K562 (cell line): Measurements from ENCODE around the gene SETD3. TPM values are rescaled to one million over a fixed set of nuclear protein-coding genes. Genes with fewer than 3 reads are reported as not detected.

ENCODE experiments used
- ATAC-seq: fragments of 200-7000 bp; cut with Tn5 transposase; 3 replicates; pipeline ENCODE4 v1.9.1; 2020; ENCODE audit warnings: moderate library complexity
- BruUV-seq: library from RNA; stranded (reverse); fragments of 400-500 nt; replicated peaks from 2 replicates; lab custom pipeline; 2021; lab: Mats Ljungman, UMichigan
- CTCF ChIA-PET: fragments of 300-600 bp; formaldehyde crosslinking; extraction: SDS; loops from one replicate; lab custom pipeline; 2021; ENCODE audit warnings: low intra/inter-chr PET ratio; lab: Yijun Ruan, JAX
- POLR2A ChIA-PET: fragments of 300-600, 350-650 bp; sonication (Branson Sonifier 250); formaldehyde crosslinking; extraction: SDS; loops from one replicate; lab custom pipeline; 2021; ENCODE audit warnings: antibody characterized with exemption, inconsistent platforms; lab: Yijun Ruan, JAX
- DNase-seq, 4 experiments: peaks; one replicate each; pipeline versions ENCODE4 v3.0.0 to v3.0.0-alpha.2; 2011 to 2018; ENCODE audit warnings: low spot score in 3 of 4, mixed read lengths in 3 of 4; ENCODE audit errors: extremely low read depth in 1 of 4
- FAIRE-seq: peaks from 2 replicates; lab custom pipeline; 2011; peaks lifted over from hg19 to GRCh38; lab: Jason Lieb, UNC
- H2AFZ ChIP-seq: 2 replicates; pipeline ENCODE4 v1.6.0; 2011; ENCODE audit warnings: low read depth, low read length, control low read depth, inconsistent platforms
- H3K27ac ChIP-seq: fragments of 200-600 bp; 3 replicates; pipeline ENCODE4 v1.8.0; 2011; ENCODE audit warnings: low read depth, mild to moderate bottlenecking, control low read depth, inconsistent platforms, low read length, moderate library complexity, mixed read lengths; ENCODE audit errors: extremely low read depth
- H3K27me3 ChIP-seq, 2 experiments: fragments of 300-600 bp in 1 of 2; 2 replicates in 1 of 2; 3 replicates in 1 of 2; pipeline versions ENCODE4 v1.6.0 to v1.8.0; 2011; ENCODE audit warnings: inconsistent platforms in 2 of 2, low read length in 2 of 2, mild to moderate bottlenecking in 1 of 2, mixed read lengths in 1 of 2, moderate library complexity in 1 of 2; ENCODE audit not compliant: control insufficient read depth in 2 of 2, insufficient read depth in 2 of 2
- H3K36me3 ChIP-seq: fragments of 300-600 bp; 3 replicates; pipeline ENCODE4 v1.8.0; 2011; ENCODE audit warnings: mild to moderate bottlenecking, low read length, inconsistent platforms; ENCODE audit not compliant: control insufficient read depth, insufficient read depth
- H3K4me1 ChIP-seq, 2 experiments: fragments of 200-600 bp in 1 of 2; replicated peaks in 1 of 2; 2 replicates in 1 of 2; 3 replicates in 1 of 2; pipeline versions ENCODE4 v1.5.1 to v1.8.0; 2011; ENCODE audit warnings: inconsistent platforms in 2 of 2, low read length in 2 of 2, mild to moderate bottlenecking in 1 of 2, mixed read lengths in 1 of 2, moderate library complexity in 1 of 2; ENCODE audit not compliant: control insufficient read depth in 2 of 2, insufficient read depth in 2 of 2
- H3K4me2 ChIP-seq: 2 replicates; pipeline ENCODE4 v1.6.1; 2011; ENCODE audit warnings: low read length, control low read depth, inconsistent platforms, mixed read lengths; ENCODE audit not compliant: insufficient read depth
- H3K4me3 ChIP-seq: fragments of 200-600 bp; sonication (generic), shearing (Covaris generic); 2 replicates; pipeline ENCODE4 v1.5.1; 2016; ENCODE audit warnings: control low read depth, inconsistent platforms
- H3K79me2 ChIP-seq: fragments of 200-600 bp; 3 replicates; pipeline ENCODE4 v1.8.0; 2011; ENCODE audit warnings: low read length, inconsistent platforms; ENCODE audit not compliant: control insufficient read depth, insufficient read depth
- H3K9ac ChIP-seq, 2 experiments: 2 replicates each; pipeline versions ENCODE4 v1.6.0 to v1.6.1; 2011; ENCODE audit warnings: low read depth in 2 of 2, low read length in 2 of 2, control low read depth in 1 of 2, inconsistent platforms in 1 of 2, mild to moderate bottlenecking in 1 of 2, mixed read lengths in 1 of 2; ENCODE audit not compliant: insufficient read depth in 1 of 2
- H3K9me1 ChIP-seq: one replicate; pipeline ENCODE4 v1.6.0; 2011; ENCODE audit warnings: inconsistent platforms, mild to moderate bottlenecking, low read length, moderate library complexity; ENCODE audit not compliant: control insufficient read depth, insufficient read depth
- H3K9me3 ChIP-seq: replicated peaks from 2 replicates; pipeline ENCODE4 v1.5.1; 2011; ENCODE audit warnings: low read depth, low read length, inconsistent platforms; ENCODE audit not compliant: control insufficient read depth, insufficient read depth
- H4K20me1 ChIP-seq: replicated peaks from 2 replicates; pipeline ENCODE4 v1.6.1; 2011; ENCODE audit warnings: low read length, inconsistent platforms, mixed read lengths; ENCODE audit not compliant: control insufficient read depth, insufficient read depth
- CEBPZ ChIP-seq: fragments of 150-350 bp; IDR thresholded peaks from 2 replicates; pipeline ENCODE4 v1.6.1; 2014; ENCODE audit warnings: low read depth, mild to moderate bottlenecking, low read length, borderline replicate concordance
- DACH1 ChIP-seq: fragments of 450-650 bp; IDR thresholded peaks from 2 replicates; pipeline ENCODE4 v1.6.1; 2018; ENCODE audit not compliant: partially characterized antibody
- JUNB ChIP-seq: fragments of 450-650 bp; formaldehyde crosslinking; conservative IDR thresholded peaks from 2 replicates; pipeline ENCODE4 v1.4.0; 2020; ENCODE audit warnings: mild to moderate bottlenecking
- KDM2B ChIP-seq: fragments of 250-450 bp; sonication (Bioruptor Pico); IDR thresholded peaks from 2 replicates; pipeline ENCODE4 v1.8.0; 2021; ENCODE audit warnings: mild to moderate bottlenecking, moderate library complexity
- MBD1 ChIP-seq: fragments of 250-450 bp; sonication (Bioruptor Pico); IDR thresholded peaks from 2 replicates; pipeline ENCODE4 v1.8.0; 2022; ENCODE audit warnings: inconsistent platforms
- RHOXF2B ChIP-seq: fragments of 250-450 bp; sonication (Bioruptor Pico); conservative IDR thresholded peaks from 2 replicates; pipeline ENCODE4 v1.5.1; 2021
- TCF7 ChIP-seq: sonication (generic); IDR thresholded peaks from 2 replicates; pipeline ENCODE4 v1.6.1; 2016; ENCODE audit warnings: antibody characterized with exemption, borderline replicate concordance
- WHSC1 ChIP-seq: IDR thresholded peaks from one replicate; pipeline ENCODE4 v1.6.1; 2012; ENCODE audit warnings: low read length, control low read depth, inconsistent platforms
- XRCC5 ChIP-seq: fragments of 200-400 bp; formaldehyde crosslinking; IDR thresholded peaks from 2 replicates; pipeline ENCODE4 v1.6.1; 2017; ENCODE audit warnings: low read depth, mild to moderate bottlenecking, low read length
- WGBS: fragments of 100-300 bp; shearing (Covaris generic); methylation state at CpG from one replicate; pipeline ENCODE4 v1.1.6; 2016; ENCODE audit warnings: low coverage, mixed read lengths; ENCODE audit not compliant: insufficient coverage; ENCODE audit errors: missing lambda C conversion rate; 5-methylcytosine and 5-hydroxymethylcytosine counted together
- in situ Hi-C: fragments of 300-500 bp; cut with MboI; formaldehyde crosslinking; loops from 4 replicates; pipeline ENCODE4 v1.15.0; 2018; ENCODE audit warnings: inconsistent platforms, mixed read lengths
- intact Hi-C: fragments of 100-400 bp; cut with micrococcal nuclease; formaldehyde crosslinking; loops from 2 replicates; pipeline ENCODE4 v1.14.2; 2022
- polyA plus RNA-seq, 8 experiments: library from polyadenylated mRNA; depleted of rRNA in 4 of 8; stranded (reverse) in 5 of 8; unstranded in 3 of 8; fragments of >200 nt; fragmentation: Nextera tagmentation in 2 of 8; fragmentation: Illumina TruSeq in 1 of 8; extraction: Ambion mirVana in 2 of 8; extraction: Trizol in 1 of 8; gene quantifications; 2 replicates each; pipeline versions ENCODE4 v1.2.1 to v1.2.3, GENCODE V29; 2011 to 2014; ENCODE audit warnings: inconsistent platforms in 1 of 8, missing spikeins in 1 of 8
- total RNA-seq, 7 experiments: library from RNA; depleted of rRNA in 6 of 7; stranded (reverse); fragments of >200 nt in 6 of 7; fragmentation: Illumina TruSeq in 2 of 7; extraction: Trizol in 2 of 7; gene quantifications; 2 replicates each; pipeline versions ENCODE4 v1.2.1 to v1.2.3, GENCODE V29; 2011 to 2021; ENCODE audit warnings: low replicate concordance in 1 of 7

Gene SETD3
- total and polyA plus RNA-seq, 9 of the 15 experiments (the other 6 are each of a cell fraction or from before 2014, with no cell fraction given): 8.5 to 35.9 (median 26.5) TPM

GRCh38 chr14:99426265-99426664, 54.4 kb downstream of the SETD3 start:
- Histone ChIP-seq H3K9me1 (no peaks in the 10 kb centered on the region), H3K27me3 (no peaks in the 10 kb centered on the region), H3K36me3 (no peaks in the 10 kb centered on the region; the same call in 2 of the 3 replicates), H2AFZ (no peak overlapping the region), H4K20me1 (no peaks in the 10 kb centered on the region; the same call in 1 of the 2 replicates), H3K4me3 (no peak overlapping the region), H3K9ac (no peak overlapping the region), H3K4me2 (no peak overlapping the region), H3K9me3 (no peaks in the 10 kb centered on the region), H3K27ac (no peak overlapping the region), H3K79me2 (no peaks in the 10 kb centered on the region; the same call in 2 of the 3 replicates), H3K4me1 (no peaks in the 10 kb centered on the region; a peak in 2 of 5 replicates)
- 60% methylated on average over 1 of the region's 3 CpGs for WGBS
- BruUV-seq: no TSS peak
- ATAC-seq: no peak
- FAIRE-seq: no peak
- intact Hi-C loops: no loop called here
- no peak for DNase-seq
- TF ChIP-seq DACH1: no peak
- TF ChIP-seq KDM2B (CRISPR knock-in tag): no peak
- TF ChIP-seq TCF7: no peak
- no peak for TF ChIP-seq RHOXF2B (CRISPR knock-in tag)
- TF ChIP-seq MBD1 (CRISPR knock-in tag): no peak
- no peak for TF ChIP-seq CEBPZ
- no peak for TF ChIP-seq WHSC1
- TF ChIP-seq JUNB: no peak
- no peak for TF ChIP-seq XRCC5
- CTCF ChIA-PET: no interaction called here
- POLR2A ChIA-PET: no interaction called here
- in situ Hi-C loops: no loop called here
